T-cell (primary cell): ENCODE data around the gene DEFB132. TPM values are rescaled to one million over a fixed set of nuclear protein-coding genes. Genes with fewer than 3 reads are reported as not detected.
A peak's percentile ranks its signal among the peaks of the same experiment; 100 is the strongest.
"Not testable (repeated sequence)": the region's sequence is repeated elsewhere in the genome, so short reads cannot be mapped to it uniquely, and the experiment has no call there.

Source experiments
- ATAC-seq, 4 experiments: fragments of 200-7000 bp in 3 of 4; fragments of 150-1000 bp in 1 of 4; cut with Tn5 transposase; replicated peaks in 1 of 4; 1 replicate in 3 of 4; 2 replicates in 1 of 4; pipeline ENCODE4 v1.10.0; 2021; ENCODE audit warnings: moderate library complexity in 3 of 4, mild to moderate bottlenecking in 2 of 4, moderate number of reproducible peaks in 1 of 4
- CTCF ChIA-PET, 2 donors: fragments of 300-600 bp; sonication (Branson Sonifier 250); formaldehyde crosslinking; loops; one replicate each; lab custom pipeline; 2022; ENCODE audit warnings: antibody characterized with exemption in 2 of 2; lab: Charles Lee
- POLR2A ChIA-PET, 2 donors: fragments of 300-600 bp; sonication (Branson Sonifier 250); formaldehyde crosslinking; loops; one replicate each; lab custom pipeline; 2022; ENCODE audit warnings: antibody characterized with exemption in 2 of 2; lab: Charles Lee
- DNase-seq, 35 experiments: peaks; one replicate each; pipeline versions ENCODE4 v3.0.0 to v3.0.0-alpha.2; 2013 to 2023
- H3K27ac ChIP-seq: one replicate; pipeline ENCODE4 v1.5.1; 2013; ENCODE audit warnings: low read length
- H3K27me3 ChIP-seq, 2 experiments: replicated peaks in 1 of 2; 1 replicate in 1 of 2; 2 replicates in 1 of 2; pipeline versions ENCODE4 v1.6.1 to v1.7.0; 2013; ENCODE audit warnings: low read length in 1 of 2, mixed read lengths in 1 of 2; ENCODE audit not compliant: control insufficient read depth in 2 of 2, insufficient read depth in 2 of 2; ENCODE audit errors: extremely low read depth in 1 of 2
- H3K36me3 ChIP-seq, 2 donors: 1 replicate in 1 of 2; 2 replicates in 1 of 2; pipeline versions ENCODE4 v1.6.1 to v1.7.0; 2013; ENCODE audit warnings: low read length in 1 of 2; ENCODE audit not compliant: control insufficient read depth in 2 of 2, insufficient read depth in 1 of 2; ENCODE audit errors: extremely low read depth in 1 of 2
- H3K4me1 ChIP-seq, 2 experiments: 1 replicate in 1 of 2; 2 replicates in 1 of 2; pipeline versions ENCODE4 v1.6.1 to v1.7.0; 2013; ENCODE audit warnings: low read length in 2 of 2, mixed read lengths in 1 of 2; ENCODE audit not compliant: insufficient read depth in 2 of 2, control insufficient read depth in 1 of 2; ENCODE audit errors: extremely low read depth in 1 of 2
- H3K4me3 ChIP-seq, 2 donors: 1 replicate in 1 of 2; 2 replicates in 1 of 2; pipeline versions ENCODE4 v1.5.1 to v1.7.0; 2013; ENCODE audit warnings: mild to moderate bottlenecking in 2 of 2, low read length in 1 of 2, moderate library complexity in 1 of 2; ENCODE audit not compliant: control insufficient read depth in 1 of 2; ENCODE audit errors: extremely low read depth in 1 of 2
- H3K9me3 ChIP-seq: 2 replicates; pipeline ENCODE4 v1.7.0; 2013
- H3K27ac Mint-ChIP-seq, 2 donors: one replicate each; pipeline ENCODE4 v1.8.0; 2020 to 2021; ENCODE audit warnings: mild to moderate bottlenecking in 2 of 2, mixed read lengths in 2 of 2
- H3K27me3 Mint-ChIP-seq, 2 donors: one replicate each; pipeline ENCODE4 v1.8.0; 2021 to 2022; ENCODE audit warnings: mixed read lengths in 2 of 2
- H3K36me3 Mint-ChIP-seq: one replicate; pipeline ENCODE4 v1.8.0; 2021; ENCODE audit warnings: mixed read lengths
- H3K4me1 Mint-ChIP-seq, 3 donors: one replicate each; pipeline ENCODE4 v1.8.0; 2020 to 2022; ENCODE audit warnings: mixed read lengths in 3 of 3, mild to moderate bottlenecking in 1 of 3
- H3K4me3 Mint-ChIP-seq, 3 donors: one replicate each; pipeline ENCODE4 v1.8.0; 2020 to 2022; ENCODE audit warnings: mild to moderate bottlenecking in 3 of 3, mixed read lengths in 3 of 3, moderate library complexity in 3 of 3
- H3K9me3 Mint-ChIP-seq, 3 donors: one replicate each; pipeline ENCODE4 v1.8.0; 2020 to 2022; ENCODE audit warnings: mixed read lengths in 3 of 3
- WGBS: methylation state at CpG from one replicate; pipeline ENCODE4 v1.1.5; 2013; ENCODE audit warnings: missing lambda C conversion rate; ENCODE audit not compliant: insufficient coverage; 5-methylcytosine and 5-hydroxymethylcytosine counted together
- total RNA-seq, 35 experiments: library from RNA in 6 of 35; stranded (reverse) in 6 of 35; fragments of 120-200 nt in 1 of 35; gene quantifications; one replicate each; pipeline versions ENCODE4 v1.2.1 to v1.2.4 and lab custom pipeline; 2013 to 2026

DEFB132 gene
- total RNA-seq, 5 donors from 2014 or later (not counting 1 experiment from before 2014, with no cell fraction given): not detected

DNA sequence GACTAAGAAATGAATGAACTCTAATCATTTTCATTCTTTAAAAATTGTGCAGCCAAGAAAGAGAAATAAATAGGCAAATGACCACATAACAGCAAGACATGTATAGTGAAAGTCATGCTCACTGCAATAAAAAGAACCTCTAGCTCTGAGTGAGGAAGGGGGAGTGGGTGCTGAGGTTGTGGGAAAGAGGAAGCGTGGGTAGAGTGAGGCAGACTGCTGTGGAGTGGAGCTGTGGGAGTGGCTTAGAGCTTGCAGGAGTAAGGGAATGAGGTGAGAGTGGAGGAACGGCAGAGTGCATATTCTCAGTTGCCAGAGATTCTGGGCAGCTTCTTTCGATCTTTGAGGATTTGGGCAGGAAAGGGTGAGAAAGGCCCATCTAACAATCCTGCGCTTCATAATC is 20.0 kb upstream of the DEFB132 start:
- H3K27ac ChIP-seq: no peak overlapping the region
- ATAC-seq (peak; percentile 71 to 80 (median 76)), DNase-seq (peak in 3 of 35 experiments; percentile 1 to 19 (median 10))
- H3K27me3 Mint-ChIP-seq: peaks cover 0 to 2% of the 10 kb centered on the region in 2 donors
- ChIA-PET POLR2A (interaction anchor here in 1 of 2 donors (0.5 kb wide), 1 partner anchor 904 kb away, joined by 4 read pairs; no protein-coding TSS in a partner anchor), CTCF (interaction anchor here in 1 of 2 donors (0.8 to 1.0 kb wide), 2 partner anchors 25 to 116 kb away, joined by 3 read pairs; no protein-coding TSS in a partner anchor)
- H3K4me1 Mint-ChIP-seq: peaks cover 22 to 27% (median 26%) of the 10 kb centered on the region in 3 donors
- no peaks in the 10 kb centered on the region for H3K36me3 Mint-ChIP-seq
- H3K27me3 ChIP-seq: no peaks in the 10 kb centered on the region
- no peak overlapping the region for H3K4me3 ChIP-seq
- peaks cover 8 to 17% of the 10 kb centered on the region in 2 experiments for H3K4me1 ChIP-seq
- H3K9me3 Mint-ChIP-seq: no peaks in the 10 kb centered on the region
- H3K27ac Mint-ChIP-seq: peak overlapping the region; percentile 85 to 91
- H3K9me3 ChIP-seq: no peaks in the 10 kb centered on the region
- H3K36me3 ChIP-seq: no peaks in the 10 kb centered on the region
- WGBS: 9% methylated on average over 1 of the region's 4 CpGs
- peak overlapping the region; percentile 59 to 84 (median 71) for H3K4me3 Mint-ChIP-seq

DNA sequence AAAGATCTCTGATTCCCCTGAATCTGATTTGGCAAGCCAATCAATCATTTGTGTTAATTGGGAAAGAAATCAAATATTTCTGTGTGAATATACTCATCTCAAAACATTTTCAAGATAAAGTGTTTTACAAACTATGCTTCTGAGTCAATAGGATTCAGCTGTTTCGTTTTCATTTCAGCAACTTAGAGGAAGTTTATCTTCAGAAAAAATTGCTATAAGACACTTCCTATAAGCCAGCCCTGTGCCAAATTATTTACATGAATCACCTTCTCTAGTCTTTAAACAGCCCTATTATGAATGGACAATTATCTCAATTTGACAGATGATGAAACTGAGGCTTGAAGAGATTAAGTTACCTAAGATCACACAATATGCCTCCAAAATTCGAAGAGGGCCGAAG is 19.6 kb upstream of the DEFB132 start:
- Mint-ChIP-seq H3K36me3 (no peaks in the 10 kb centered on the region), H3K9me3 (no peaks in the 10 kb centered on the region), H3K4me3 (peak overlapping the region; percentile 59 to 84 (median 71)), H3K27me3 (peaks cover 0 to 2% of the 10 kb centered on the region in 2 donors), H3K27ac (peak overlapping the region; percentile 85 to 91), H3K4me1 (peaks cover 22 to 27% (median 26%) of the 10 kb centered on the region in 3 donors)
- Histone ChIP-seq H3K36me3 (no peaks in the 10 kb centered on the region), H3K4me3 (no peak overlapping the region), H3K9me3 (no peaks in the 10 kb centered on the region), H3K27me3 (no peaks in the 10 kb centered on the region), H3K27ac (no peak overlapping the region), H3K4me1 (peaks cover 8 to 17% of the 10 kb centered on the region in 2 experiments)
- CTCF ChIA-PET: interaction anchor here in 1 of 2 donors (0.8 to 1.0 kb wide), 2 partner anchors 24 to 116 kb away, joined by 3 read pairs; no protein-coding TSS in a partner anchor
- DNase-seq: no peak
- POLR2A ChIA-PET: interaction anchor here in 1 of 2 donors (0.5 kb wide), 1 partner anchor 904 kb away, joined by 4 read pairs; no protein-coding TSS in a partner anchor
- peak; percentile 48 to 70 (median 67) for ATAC-seq
- no CpG with 5 or more reads among the region's 3 CpGs for WGBS

DNA sequence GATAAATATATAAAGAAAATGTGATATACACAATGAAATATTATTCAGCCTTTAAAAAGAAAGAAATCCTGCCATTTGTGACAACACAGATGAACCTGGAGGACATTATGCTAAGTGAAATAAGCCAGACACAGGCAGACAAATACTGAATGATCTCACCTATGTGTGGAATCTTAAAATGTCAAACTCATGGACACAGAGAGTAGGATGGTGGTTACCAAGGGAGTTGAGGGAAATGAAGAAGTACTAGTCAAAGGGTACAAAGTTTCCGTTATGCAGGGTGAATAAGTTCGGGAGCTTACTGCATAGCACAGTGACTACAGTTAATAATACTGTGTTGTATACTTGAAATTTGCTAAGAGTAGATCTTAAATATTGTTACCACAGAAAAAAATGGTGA is 14.6 kb upstream of the DEFB132 start:
- no peak for ATAC-seq
- no peaks in the 10 kb centered on the region for H3K36me3 Mint-ChIP-seq
- WGBS: 94% methylated on average over 2 of the region's 2 CpGs
- peaks cover 6 to 9% (median 9%) of the 10 kb centered on the region in 3 donors for H3K4me1 Mint-ChIP-seq
- POLR2A ChIA-PET: no interaction called here
- Histone ChIP-seq H3K4me1 (peaks cover 0 to 4% of the 10 kb centered on the region in 2 experiments), H3K36me3 (no peaks in the 10 kb centered on the region), H3K27ac (no peak overlapping the region), H3K9me3 (no peaks in the 10 kb centered on the region), H3K4me3 (no peak overlapping the region), H3K27me3 (no peaks in the 10 kb centered on the region)
- peaks cover 0 to 5% of the 10 kb centered on the region in 2 donors for H3K27me3 Mint-ChIP-seq
- CTCF ChIA-PET: no interaction called here
- H3K9me3 Mint-ChIP-seq: no peaks in the 10 kb centered on the region
- H3K4me3 Mint-ChIP-seq: no peak overlapping the region
- DNase-seq: no peak
- H3K27ac Mint-ChIP-seq: no peak overlapping the region

DNA sequence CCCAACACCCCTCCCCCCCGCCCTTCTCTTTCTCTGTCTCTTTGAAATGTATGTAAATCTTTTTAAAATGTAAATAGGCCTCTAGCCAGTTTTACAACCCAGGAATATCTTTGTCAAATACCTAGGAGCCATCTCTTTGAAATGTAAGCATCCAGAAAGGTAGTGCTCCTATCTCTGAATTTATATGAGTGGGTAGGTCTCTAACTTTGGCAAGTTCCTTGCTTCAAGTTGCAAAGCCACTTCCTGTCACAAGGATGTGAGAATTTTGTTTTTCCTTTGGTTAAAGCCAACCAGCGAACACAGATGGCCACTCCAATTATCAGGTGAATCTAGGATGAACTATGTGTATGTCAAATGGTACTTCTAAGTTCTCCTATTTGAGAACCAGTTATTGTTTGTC is 6.2 kb upstream of the DEFB132 start:
- Histone ChIP-seq H3K4me3 (no peak overlapping the region), H3K27ac (no peak overlapping the region), H3K36me3 (no peaks in the 10 kb centered on the region), H3K27me3 (no peaks in the 10 kb centered on the region), H3K9me3 (no peaks in the 10 kb centered on the region), H3K4me1 (peaks cover 0 to 12% of the 10 kb centered on the region in 2 experiments)
- peaks cover 0 to 5% of the 10 kb centered on the region in 2 donors for H3K27me3 Mint-ChIP-seq
- no CpG with 5 or more reads among the region's 2 CpGs for WGBS
- H3K27ac Mint-ChIP-seq: no peak overlapping the region
- ChIA-PET POLR2A (no interaction called here), CTCF (no interaction called here)
- ATAC-seq (peak in 2 of 4 experiments; percentile 35 to 44), DNase-seq (no peak)
- H3K9me3 Mint-ChIP-seq: no peaks in the 10 kb centered on the region
- no peaks in the 10 kb centered on the region for H3K36me3 Mint-ChIP-seq
- peaks cover 6 to 19% (median 12%) of the 10 kb centered on the region in 3 donors for H3K4me1 Mint-ChIP-seq
- peak overlapping the region in 1 of 3 donors; percentile 52 for H3K4me3 Mint-ChIP-seq

DNA sequence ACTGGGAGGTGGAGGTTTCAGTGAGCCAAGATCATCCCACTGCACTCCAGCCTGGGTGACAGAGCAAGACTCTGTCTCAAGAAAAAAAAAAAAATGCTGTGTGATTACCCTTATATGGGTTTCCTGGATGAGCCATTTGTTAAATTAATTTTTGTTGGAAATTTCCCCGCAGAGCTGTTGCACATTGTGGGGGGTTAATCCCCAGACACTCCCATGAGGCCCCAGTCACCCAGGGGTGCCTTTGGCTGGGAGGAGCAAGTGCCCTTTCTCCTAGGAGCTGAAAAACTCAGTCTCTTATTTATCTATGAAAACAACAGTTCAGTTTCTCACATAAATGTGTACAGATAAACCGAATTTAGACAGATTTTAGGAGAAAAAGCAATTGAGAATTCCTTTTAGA is 4.7 kb upstream of the DEFB132 start:
- H3K9me3 ChIP-seq: no peaks in the 10 kb centered on the region
- no peak for DNase-seq
- peaks cover 0 to 12% of the 10 kb centered on the region in 2 experiments for H3K4me1 ChIP-seq
- H3K27me3 Mint-ChIP-seq: peaks cover 0 to 3% of the 10 kb centered on the region in 2 donors
- no peak overlapping the region for H3K27ac ChIP-seq
- WGBS: no CpG with 5 or more reads among the region's 2 CpGs
- peaks cover 6 to 24% (median 12%) of the 10 kb centered on the region in 3 donors for H3K4me1 Mint-ChIP-seq
- H3K4me3 Mint-ChIP-seq: no peak overlapping the region
- H3K36me3 ChIP-seq: no peaks in the 10 kb centered on the region
- POLR2A ChIA-PET: no interaction called here
- H3K9me3 Mint-ChIP-seq: no peaks in the 10 kb centered on the region
- peak overlapping the region in 1 of 2 donors; percentile 16 for H3K27ac Mint-ChIP-seq
- no peaks in the 10 kb centered on the region for H3K27me3 ChIP-seq
- ATAC-seq: no peak
- H3K4me3 ChIP-seq: no peak overlapping the region
- CTCF ChIA-PET: no interaction called here
- no peaks in the 10 kb centered on the region for H3K36me3 Mint-ChIP-seq

DNA sequence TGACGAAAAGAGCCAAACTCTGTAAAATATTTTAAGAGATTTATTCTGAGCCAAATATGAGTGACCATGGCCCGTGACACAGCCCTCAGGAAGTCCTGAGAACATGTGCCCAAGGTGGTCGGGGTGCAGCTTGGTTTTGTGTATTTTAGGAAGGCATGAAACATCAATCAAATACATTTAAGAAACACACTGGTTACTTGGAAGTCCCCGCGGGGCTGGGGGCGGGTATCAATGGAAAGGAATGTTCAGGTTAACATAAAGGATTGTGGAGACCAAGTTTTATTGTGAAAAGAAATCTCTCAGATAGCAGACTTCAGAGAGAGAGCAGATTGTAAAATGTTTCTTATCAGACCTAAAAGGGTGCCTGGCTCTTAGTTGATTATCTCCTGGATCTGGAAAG is 4.1 kb upstream of the DEFB132 start:
- H3K4me1 ChIP-seq: peaks cover 0 to 12% of the 10 kb centered on the region in 2 experiments
- H3K36me3 Mint-ChIP-seq, ATAC-seq, H3K27me3 ChIP-seq, H3K36me3 ChIP-seq, H3K9me3 Mint-ChIP-seq, DNase-seq, CTCF ChIA-PET, H3K4me3 Mint-ChIP-seq, H3K4me3 ChIP-seq, H3K27ac Mint-ChIP-seq, H3K27ac ChIP-seq, H3K9me3 ChIP-seq, H3K27me3 Mint-ChIP-seq, POLR2A ChIA-PET: not testable (repeated sequence)
- peaks cover 8 to 24% (median 16%) of the 10 kb centered on the region in 3 donors for H3K4me1 Mint-ChIP-seq
- WGBS: no CpG with 5 or more reads among the region's 6 CpGs
